DOHH2 (cell line): Measurements from ENCODE around the gene SERPINC1.
A peak's percentile ranks its signal among the peaks of the same experiment; 100 is the strongest.

Experiments
- CTCF ChIP-seq: fragments of 200-600 bp; sonication (generic); IDR thresholded peaks from one replicate; pipeline ENCODE4 v1.5.1; 2014; ENCODE audit warnings: antibody characterized with exemption, mild to moderate bottlenecking, low read depth, low read length; ENCODE audit not compliant: poor library complexity, severe bottlenecking
- EZH2phosphoT487 ChIP-seq: fragments of 200-600 bp; sonication (generic); IDR thresholded peaks from 2 replicates; pipeline ENCODE4 v1.6.1; 2017; ENCODE audit warnings: borderline replicate concordance, mild to moderate bottlenecking, antibody characterized with exemption, low read length, moderate library complexity, mixed read lengths

GRCh38 chr1:173914366-173914871 lies 2.7 kb downstream of the SERPINC1 start:
- TF ChIP-seq CTCF, result peak; percentile 92
- no peak for TF ChIP-seq EZH2phosphoT487
